Stimulated activated CD4-positive, alpha-beta T cell treated with anti-CD3 and anti-CD28 coated beads, Interleukin-12 subunit alpha, Interleukin-12 subunit beta, amount 100 ng/mL, for 24 hours (primary cell): ENCODE results near the gene SYT2.
"Not testable (repeated sequence)": the region's sequence is repeated elsewhere in the genome, so short reads cannot be mapped to it uniquely, and the experiment has no call there.

Experiments used
- DNase-seq, 2 experiments: peaks; one replicate each; pipeline ENCODE4 v3.0.0-alpha.2; 2020; ENCODE audit warnings: low read depth in 2 of 2

Gene SYT2

DNA sequence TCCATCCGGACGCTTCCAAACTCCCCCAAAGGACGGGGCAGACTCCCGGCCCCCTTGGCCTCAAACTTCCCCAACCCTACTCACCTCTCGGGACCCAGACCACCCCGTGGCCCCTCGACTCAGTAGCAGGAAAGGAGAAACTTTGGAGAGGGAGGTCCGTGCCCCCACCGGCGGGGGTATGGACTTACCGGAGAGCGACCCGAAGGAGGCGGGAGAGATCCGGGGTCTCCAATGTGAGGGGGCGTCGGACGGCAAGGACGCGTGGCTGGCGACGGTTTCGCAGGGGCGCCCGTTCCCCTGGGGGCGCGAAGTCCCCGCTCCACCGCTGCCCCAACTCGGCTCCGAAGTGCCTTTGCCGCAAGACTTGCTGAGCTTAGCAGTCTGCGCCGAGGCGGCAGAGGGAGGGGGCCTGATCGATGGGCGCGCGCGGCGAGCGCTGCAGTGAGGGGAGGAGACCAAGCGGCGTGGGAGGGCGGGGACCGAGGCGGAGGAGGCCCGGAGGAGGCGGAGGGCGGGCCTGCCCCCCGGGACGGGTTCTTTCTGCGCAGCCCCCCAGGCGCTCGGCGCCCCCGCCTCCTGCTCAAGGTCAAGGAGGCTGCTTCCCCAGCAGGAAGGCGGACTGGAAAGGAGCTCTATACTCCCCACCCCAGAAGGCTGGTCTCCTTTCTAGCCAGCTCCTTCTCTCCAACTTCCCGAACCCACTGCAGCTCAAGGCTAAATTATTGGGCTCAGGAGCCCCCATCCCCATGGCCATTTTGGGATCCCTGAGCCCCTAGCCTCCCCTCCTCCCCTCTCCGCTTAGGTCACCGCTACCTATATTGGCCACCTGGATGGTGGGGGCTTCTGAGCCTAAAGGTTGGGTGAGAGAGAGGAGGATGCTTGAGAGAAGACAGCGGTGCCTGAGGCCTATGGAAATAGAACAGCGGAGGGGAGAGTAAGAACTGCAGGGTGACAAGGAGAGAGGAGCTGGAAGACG, at the start of gene SYT2:
SYT2 (minus strand) TSS at position 385 of the 976 bp plus-strand sequence. CDS start 104,682 bp downstream, outside the sequence.
- DNase-seq = no peak

DNA sequence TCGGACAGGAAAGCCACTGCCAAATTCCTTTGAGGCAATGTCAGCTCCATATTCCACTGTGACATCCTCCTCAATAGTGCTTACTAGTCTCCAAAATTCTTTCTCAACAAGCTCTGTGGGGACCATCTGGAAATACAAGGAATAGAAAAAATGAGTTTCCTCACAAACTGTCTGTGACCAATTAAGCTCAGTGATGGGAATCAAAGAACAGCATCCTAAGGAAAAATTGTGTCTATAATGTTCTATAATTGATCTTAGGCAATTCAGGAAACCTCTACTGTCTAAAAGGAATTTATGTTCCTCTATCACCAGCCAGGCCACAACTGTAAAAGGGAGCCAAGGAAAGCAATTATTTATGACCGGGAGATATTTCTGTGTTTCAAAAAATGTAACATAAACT, 46.1 kb upstream of the SYT2 start:
- DNase-seq = no peak

DNA sequence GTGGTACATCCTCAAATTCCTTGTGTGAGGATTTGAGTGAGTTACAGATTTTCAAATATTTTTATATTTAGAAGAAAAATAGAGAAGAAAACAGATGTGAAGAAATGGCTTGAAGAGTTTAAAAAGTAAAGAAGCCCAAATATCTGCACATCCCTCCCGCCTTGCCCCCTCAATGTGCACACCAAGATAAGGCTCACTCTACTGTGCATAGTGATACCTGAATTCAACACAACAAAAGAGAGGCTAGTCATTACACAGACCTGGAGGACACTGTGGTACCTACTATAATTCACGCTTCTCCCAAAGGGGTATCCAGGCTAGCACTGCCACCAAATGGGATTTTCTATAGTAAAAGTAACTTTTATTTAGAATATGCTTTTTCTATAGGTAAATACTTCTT, 44.0 kb upstream of the SYT2 start:
- no peak for DNase-seq

DNA sequence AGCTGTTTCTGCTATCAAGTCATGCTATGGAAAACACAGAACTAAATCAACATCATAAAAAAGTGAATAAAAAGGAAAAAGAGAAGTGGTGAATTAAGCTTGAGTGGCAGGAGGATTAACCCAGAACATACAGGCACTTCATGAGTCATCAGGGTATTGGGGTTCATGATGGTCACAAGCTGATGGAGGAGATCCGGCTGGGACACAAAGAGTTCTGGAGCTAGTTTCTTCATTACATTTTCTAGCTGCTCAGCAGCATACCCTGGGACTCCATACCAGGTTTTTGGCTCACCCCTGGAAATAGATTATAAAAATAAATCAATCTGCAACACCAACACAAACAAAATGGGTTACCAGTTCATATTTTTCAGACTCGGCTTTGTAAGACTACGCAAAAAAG, 42.5 kb upstream of the SYT2 start:
- DNase-seq = no peak

DNA sequence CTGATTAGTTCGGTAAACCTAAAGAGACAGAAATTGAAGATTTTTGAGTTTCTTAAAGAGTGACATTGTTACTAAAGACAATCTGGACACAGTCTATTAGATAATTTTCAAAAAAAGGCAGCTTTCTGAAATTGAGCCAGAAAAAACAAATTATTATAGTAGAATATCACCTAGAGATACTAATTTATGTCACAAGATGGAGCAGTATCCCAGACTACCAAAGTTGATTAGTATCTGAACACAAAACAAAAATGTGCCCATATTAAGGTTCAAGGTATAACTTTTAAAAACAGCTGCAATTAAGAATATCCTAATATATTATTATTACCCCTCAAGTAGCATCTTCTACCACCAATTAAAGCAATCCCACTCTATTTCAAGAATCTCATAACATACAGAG, 40.5 kb upstream of the SYT2 start:
- DNase-seq = no peak

DNA sequence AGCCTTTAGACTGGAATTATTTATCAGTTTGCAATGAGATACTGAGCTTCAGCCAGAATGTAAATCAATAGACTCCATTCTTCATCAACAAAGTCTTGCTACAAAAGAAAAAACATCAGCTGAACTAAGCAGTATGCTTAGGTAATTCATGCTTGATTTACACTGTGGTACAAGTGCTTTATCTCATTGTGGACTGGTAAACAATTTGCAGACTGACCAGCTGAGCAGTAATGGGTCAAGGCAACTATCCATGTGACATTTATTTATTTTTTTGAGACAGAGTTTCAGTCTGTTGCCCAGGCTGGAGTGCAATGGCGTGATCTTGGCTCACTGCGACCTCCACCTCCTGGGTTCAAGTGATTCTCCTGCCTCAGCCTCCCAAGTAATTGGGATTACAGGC, 39.8 kb upstream of the SYT2 start:
- DNase-seq = no peak

DNA sequence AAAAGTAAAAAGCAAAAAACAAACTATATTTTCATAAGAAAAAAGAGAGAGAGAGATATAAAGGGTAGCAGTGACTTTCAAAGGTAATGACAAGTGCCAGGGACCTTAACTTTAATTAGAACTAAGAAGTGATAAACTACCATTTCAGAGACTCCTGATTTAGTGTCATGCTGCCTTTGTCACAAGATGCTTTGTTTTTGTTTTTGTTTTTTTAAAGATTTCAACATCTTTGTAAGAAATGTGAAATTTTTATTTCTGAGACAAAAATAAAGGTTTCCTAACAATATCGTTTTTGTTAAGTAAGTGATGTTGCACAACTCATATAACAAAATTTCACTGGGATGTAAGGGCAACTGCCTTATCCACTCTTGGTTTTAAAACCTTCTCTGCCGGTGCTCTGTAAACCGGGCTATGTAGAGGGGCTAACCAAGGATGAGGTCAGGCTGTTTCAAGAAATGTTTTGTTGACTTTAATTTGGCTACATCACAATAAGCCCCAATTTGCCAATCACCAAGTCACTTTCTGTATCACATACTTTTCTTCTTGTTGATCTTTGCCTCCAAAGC, 35.2 kb upstream of the SYT2 start:
- DNase-seq = no peak

DNA sequence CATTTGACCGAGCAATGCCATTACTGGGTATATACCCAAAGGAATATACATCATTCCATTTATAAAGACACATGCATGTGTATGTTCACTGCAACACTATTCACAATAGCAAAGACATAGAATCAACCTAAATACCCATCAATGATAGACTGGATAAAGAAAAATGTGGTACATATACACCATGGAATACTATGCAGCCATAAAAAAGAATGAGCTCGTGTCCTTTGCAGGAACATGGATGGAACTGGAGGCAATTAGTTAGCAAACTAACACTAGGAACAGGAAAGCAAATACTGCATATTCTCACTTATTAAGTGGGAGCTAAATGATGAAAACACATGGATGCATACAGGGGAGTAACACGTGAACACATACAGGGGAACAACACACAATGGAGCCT, 34.5 kb upstream of the SYT2 start:
- DNase-seq = not testable (repeated sequence)

DNA sequence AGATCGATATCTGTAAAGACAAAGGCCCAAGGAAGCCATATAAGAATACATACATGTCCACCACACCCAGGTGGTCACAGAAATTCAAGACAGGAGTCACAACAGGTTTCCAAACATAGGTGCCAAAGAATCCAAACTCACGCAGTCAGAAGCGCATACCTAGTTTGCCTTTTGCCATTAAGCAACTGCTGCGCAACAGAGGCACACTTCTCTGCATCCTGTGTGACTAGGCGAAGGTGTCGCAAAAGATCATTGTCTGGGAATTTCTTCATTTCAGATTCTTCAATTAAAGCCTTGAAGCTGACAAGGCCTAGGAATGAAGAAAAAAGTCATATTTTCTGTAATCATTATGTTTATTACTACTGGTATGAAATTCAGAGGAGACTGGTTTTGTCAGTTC, 32.2 kb upstream of the SYT2 start:
- no peak for DNase-seq

DNA sequence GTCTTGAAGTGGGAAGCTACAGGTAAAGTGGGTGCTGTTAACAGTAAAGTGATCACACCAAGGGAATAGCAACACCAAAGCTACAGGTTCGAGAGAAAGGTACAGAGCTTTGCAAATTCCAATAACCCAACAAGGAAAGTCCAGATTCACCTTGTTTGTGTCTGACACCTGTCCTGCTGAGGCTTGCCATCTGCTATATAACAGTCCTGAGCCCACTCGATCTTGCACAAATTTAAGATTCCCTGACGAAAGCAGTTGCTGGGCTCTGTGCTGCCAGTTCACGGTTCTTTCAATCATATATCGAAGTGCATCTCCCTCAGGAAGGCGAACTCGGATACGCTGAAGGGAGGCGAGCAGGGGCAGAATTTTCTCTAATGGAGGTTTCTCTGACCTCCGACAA, 23.0 kb upstream of the SYT2 start:
- DNase-seq = no peak

DNA sequence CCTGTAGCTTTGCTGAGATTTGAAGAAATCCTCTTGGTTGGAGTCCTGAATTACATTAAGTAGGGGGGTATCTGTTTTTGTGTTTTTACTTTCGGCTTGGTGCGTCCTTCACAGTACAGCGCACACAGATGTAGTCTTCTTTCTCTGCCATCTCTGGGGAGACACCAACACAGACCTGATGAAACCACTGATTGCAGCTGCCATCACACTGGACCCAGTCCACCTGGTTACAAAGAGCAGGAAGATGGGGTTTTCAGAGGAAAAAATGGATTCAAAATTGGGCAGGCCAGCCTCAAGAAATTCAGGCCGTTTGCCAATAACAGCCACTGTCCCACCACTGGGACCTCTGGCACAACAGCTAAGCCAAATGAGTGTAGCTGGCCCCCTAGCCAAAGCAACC, 18.7 kb upstream of the SYT2 start:
- DNase-seq = no peak

DNA sequence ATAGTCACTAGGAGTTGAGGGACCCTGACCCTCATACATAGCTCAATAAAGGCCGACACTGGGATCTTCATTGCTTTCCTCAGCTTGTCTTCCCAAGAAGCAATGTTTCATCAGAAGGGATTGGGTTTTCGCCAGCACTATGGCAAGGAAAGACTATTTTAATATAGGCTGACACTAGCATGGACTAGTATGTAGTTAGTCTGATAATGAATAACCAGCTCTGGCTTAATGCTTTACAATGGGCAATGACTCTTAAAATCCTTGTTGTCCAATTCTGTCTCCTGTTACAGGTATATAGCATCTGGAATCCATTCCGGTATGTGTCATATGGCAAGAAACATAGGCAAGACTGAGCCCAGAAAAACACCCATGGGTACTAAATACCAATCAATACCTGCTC, 15.3 kb upstream of the SYT2 start:
- DNase-seq = no peak

DNA sequence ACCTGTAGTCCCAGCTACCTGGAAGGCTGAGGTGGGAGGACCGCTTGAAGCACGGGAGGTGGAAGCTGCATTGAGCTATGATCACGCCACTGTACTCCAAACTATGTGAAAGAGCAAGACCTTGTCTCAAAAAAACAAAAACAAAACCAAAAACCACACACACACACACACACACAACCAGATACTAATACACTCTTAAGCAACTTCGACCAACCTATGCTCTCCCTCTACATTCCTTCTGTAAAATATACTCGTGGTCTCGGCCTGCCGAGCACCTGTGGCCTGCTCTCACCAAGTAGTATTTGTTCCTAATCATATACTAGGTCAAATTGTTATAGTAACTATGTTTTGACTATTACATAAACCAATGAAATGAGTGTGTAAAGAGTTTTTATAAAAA, 13.5 kb upstream of the SYT2 start:
- DNase-seq = no peak

DNA sequence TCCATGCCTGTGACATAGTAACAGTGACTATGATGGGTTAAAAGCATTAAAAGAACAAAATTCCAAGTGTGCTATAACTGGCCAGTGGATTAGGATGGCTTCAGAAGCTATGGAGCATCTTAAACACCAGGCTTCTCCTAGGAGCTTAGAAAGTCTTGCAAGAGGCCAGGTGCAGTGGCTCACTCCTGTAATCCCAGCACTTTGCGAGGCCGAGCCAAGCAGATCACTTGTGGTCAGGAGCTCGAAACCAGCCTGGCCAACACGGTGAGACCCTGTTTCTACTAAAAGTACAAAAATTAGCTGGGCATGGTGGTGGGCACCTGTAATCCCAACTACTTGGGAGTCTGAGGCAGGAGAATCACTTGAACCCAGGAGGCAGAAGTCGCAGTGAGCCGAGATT, 12.8 kb upstream of the SYT2 start:
- DNase-seq = not testable (repeated sequence)

DNA sequence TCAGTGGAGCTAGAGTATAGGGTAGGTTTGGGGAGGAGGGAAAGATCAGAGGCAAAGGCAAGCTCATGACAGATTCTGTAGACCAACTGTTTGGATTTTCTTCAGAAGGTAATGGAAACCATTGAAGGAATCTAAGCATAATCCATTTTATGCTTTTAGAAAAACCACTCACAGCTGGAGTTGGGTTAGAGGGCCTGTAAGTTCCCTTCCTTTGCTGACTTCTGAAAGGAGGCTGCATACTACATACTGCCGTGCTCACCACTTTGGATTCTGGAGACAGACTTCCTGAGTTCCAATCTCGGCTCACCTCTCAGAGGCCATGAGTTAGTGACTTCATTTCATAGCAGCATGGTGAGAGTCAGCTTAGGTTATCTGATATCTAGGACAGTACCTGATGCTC, 6.4 kb upstream of the SYT2 start:
- no peak for DNase-seq

DNA sequence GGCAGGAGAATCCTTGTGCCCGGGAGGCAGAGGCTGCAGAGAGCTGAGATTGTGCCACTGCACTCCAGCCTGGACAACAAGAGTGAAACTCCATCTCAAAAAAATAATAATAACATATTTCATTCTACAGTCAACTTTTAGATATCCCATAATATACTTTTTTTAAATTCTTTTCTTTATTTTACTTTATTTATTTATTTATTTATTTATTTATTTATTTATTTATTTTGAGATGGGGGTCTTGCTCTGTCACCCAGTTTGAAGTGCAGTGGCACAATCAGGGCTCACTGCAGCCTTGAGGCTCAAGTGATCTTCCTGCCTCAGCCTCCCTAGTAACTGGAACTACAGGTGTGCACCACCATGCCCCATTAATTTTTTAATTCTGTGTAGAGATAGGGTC, 3.9 kb upstream of the SYT2 start:
- not testable (repeated sequence) for DNase-seq

DNA sequence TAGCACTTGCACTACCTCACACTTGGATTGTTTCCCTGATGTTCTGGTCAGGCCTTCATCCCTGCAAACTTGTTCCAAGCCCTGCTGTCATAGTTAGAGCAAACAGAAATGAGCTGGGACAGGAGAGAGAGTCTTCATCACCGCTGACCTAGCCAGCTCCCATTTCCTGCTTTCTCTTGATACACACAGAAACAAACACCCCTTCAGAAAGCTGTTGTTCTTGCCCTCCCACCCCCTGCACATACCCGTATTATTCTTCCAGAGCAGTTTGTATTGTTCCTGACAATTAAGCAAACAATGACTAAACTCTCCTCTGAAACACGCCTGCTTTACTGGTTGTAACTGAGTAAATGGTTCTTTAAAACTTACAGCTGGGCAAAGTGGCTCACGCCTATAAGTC, 2.9 kb upstream of the SYT2 start:
- no peak for DNase-seq

DNA sequence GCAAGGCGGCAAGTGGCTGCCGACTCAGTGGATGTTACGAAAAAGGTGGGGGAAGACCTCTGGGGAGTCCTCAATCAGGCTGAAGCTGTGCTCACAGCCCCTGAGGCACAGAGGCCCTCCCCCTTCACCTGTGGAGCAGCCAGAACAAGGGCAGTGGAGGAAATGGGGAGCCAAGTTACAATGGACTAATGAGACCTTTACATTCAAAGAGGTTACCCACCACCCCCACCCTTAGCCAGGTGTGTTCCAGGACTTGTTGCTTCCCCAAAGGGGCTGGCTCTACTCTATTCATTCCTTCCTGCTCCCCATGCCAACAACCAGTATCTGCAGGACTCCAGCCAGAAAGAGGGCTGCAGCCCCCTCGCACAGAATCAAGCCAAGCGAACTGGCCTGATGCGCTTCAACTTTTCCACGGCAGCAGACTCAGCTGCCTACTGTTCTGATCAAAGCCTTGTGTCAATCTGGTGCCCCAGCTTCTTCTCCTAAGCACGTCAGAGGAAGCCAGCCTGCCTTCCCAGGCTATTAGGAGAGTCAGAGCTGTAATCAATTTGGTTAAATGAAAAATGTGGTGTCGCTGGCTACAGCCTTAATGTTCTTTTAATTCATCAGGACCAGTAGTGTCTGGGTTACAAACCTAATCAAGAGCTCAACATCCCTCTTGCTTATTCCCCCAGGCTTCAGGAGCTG, 1.8 kb upstream of the SYT2 start:
- no peak for DNase-seq

DNA sequence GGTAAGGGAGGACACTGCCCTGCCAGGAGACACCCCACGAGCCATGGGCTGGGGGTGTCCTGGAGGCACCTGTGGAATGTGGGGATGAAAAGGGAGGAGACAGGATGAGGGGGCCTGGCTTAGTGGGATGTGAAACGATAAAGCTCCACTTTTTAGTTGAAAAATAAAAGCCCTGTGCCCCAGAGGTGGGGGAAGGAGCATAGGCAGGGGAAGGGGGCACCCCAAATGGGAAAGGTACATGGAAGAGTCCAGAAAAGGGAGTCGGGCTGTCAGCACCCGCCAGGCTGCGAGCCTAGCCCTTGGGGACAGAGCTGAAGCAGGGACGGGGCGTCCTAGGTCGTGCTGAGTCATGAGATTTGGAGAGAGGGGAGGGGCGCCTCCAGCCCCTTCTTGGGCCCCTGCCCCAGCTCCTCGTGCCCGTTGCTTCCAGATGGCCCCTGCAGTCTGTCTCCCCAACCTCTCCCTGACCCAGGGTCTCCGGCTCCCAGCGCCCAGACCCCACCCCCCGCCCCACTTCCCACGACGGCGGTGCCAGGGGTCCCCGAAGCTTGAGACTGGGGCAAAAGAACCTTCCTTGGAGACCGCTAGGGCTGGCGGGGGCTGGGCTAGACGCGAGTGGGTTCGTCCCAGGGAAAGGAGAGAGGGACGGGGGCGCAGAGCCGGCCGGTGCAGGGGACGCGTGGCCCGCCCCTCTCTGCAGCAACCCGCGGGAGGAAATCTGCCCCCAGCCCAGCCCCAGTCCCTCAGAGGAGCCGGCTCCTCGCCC, 795 bp downstream of the SYT2 start:
- no peak for DNase-seq

DNA sequence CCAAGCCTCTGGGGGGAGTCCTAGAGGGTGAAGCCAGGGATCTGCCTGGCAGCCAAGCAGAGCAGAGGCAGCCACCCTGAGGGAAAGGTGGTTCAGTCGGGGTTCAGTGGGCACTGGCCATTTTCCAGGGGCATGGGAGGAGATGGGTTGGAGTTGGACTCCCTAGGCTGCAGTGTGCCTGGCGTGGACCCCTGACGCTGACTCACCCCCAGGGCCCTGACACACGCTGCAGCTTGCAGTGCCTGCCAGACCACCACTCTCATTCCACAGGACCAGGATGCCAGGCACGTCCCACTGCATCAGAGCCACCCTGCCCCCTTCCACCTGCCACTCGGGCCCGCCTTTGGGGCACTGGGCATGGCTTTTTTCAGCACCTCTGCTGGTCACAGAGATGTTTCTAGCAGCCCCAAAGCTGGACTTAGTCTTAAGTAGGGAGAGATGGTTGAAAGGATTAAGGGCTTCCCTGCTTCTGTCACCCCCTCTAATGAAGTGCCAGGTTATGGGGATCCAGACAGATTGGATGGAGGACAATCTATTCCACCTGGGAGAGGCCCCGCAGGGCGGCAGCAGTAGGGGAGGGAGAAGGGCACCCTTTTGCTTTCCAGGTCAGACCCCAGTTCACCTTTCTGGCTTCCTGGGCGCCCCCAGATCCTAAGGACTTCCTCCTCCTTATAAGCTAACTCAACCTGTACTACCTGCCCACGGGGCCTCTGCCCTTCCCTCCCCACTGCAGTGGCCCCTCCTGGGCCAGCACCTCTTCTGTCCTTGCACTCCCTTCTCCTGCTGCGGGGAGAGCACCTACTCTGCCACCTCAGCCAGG, 1.6 kb downstream of the SYT2 start:
- no peak for DNase-seq

DNA sequence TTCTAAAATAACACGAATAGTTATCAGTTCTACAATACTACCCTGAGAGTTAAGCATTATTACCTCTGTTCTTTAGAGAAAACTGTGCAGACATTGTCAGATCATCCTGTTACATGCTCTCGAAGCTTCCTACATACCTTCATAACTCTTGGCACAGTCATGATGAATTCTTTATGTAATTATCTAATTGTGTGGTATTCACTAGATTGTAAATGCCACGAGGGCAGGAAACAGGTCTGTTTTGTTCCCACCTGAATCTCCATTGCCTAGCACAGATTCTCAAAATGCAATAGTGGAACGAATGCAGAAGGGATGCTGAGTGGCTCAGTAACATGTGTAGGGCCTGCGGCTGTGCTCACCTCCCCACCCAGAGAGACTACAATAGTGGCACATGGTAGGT, 3.4 kb downstream of the SYT2 start:
- no peak for DNase-seq
